ENCODE data around the gene ARHGEF10L.
A peak's percentile ranks its signal among the peaks of the same experiment; 100 is the strongest.
"Not testable (repeated sequence)": the region's sequence is repeated elsewhere in the genome, so short reads cannot be mapped to it uniquely, and the experiment has no call there.

ARHGEF10L gene

DNA sequence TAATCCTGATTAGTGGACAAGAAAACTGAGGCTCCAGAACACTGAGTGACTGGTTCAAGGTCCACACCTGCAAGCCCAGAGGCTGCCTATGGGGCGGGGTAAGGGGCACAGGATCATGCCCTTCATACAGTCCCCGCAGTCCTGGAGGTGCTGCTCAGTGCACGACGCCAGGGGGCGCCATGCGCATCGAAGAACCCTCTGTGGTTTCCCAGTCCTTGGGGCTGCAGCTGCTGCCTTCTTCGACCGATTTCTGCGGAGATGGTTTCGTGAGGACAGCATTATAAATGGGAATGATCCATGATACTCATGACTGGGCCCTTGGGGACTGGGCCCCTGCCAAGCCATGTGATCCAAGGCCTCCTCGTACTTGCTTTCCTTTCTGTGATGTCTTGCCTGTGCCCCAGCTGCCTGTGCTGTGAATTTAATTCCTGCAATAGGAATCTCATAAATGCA lies 37.1 kb upstream of the ARHGEF10L start:
- DNase-seq (ENCODE audit: low read depth, low spot score): peak; percentile 57
- POLR2A ChIA-PET: interaction anchor here (1.0 kb wide), 2 partner anchors 52 to 104 kb away, joined by 3 to 4 read pairs; no protein-coding TSS in a partner anchor
- TF ChIP-seq, protein P1, sequence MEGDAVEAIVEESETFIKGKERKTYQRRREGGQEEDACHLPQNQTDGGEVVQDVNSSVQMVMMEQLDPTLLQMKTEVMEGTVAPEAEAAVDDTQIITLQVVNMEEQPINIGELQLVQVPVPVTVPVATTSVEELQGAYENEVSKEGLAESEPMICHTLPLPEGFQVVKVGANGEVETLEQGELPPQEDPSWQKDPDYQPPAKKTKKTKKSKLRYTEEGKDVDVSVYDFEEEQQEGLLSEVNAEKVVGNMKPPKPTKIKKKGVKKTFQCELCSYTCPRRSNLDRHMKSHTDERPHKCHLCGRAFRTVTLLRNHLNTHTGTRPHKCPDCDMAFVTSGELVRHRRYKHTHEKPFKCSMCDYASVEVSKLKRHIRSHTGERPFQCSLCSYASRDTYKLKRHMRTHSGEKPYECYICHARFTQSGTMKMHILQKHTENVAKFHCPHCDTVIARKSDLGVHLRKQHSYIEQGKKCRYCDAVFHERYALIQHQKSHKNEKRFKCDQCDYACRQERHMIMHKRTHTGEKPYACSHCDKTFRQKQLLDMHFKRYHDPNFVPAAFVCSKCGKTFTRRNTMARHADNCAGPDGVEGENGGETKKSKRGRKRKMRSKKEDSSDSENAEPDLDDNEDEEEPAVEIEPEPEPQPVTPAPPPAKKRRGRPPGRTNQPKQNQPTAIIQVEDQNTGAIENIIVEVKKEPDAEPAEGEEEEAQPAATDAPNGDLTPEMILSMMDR (IDR thresholded peaks at IDR 0.05; ENCODE audit: insufficient read depth, low read length, missing control alignments): peak; percentile 96
- CTCF ChIA-PET: interaction anchor here (0.6 to 29.3 kb wide), 46 partner anchors 8 to 324 kb away, joined by 3 to 1054 read pairs (median 4); no protein-coding TSS in a partner anchor
- H3K4me3 ChIP-seq (ENCODE audit: low read depth, low read length): no peak overlapping the region

DNA sequence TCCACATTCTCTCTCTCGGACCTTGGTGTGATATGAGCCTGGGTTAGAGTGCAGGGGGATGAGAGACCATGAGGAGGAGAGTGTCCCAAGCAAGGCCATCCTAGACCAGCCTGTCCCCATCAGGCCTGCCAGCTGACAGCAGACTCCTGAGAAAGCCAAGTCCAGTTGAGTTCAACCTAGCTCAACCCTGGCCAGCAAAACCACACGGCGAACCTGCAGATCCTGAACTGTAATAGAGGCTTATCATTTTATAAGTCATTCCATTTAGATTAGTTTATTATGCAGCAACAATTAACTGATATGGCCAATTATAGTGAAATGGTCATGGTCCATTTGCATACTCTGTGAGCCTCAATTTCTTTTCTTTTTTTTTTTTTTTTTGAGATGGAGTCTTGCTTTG lies 36.4 kb upstream of the ARHGEF10L start:
- TF ChIP-seq, protein P1 (IDR thresholded peaks at IDR 0.05; ENCODE audit: insufficient read depth, low read length, missing control alignments): no peak
- POLR2A ChIA-PET: interaction anchor here (0.7 kb wide), 1 partner anchor 80 kb away, joined by 4 read pairs; no protein-coding TSS in a partner anchor
- no peak overlapping the region for H3K4me3 ChIP-seq (ENCODE audit: low read depth, low read length)
- CTCF ChIA-PET: interaction anchor here (0.9 to 29.3 kb wide), 30 partner anchors 8 to 323 kb away, joined by 3 to 1054 read pairs (median 5); no protein-coding TSS in a partner anchor
- no peak for DNase-seq (ENCODE audit: low read depth, low spot score)

DNA sequence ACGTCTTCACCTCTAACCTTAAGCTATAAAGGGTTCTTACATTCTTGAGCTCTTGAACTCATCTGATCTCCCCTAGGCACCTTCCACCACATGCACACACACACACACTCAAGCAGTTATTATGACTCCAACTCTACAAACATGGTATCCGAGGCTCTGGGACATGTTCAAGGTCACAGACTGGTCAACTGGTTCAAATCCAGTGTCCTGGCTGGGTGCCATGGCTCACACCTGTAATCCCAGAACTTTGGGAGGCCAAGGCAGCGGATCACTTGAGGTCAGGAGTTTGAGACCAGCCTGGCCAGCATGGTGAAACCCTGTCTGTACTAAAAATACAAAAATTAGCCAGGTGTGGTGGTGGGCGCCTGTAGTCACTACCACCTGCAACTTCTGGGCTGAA lies 32.3 kb upstream of the ARHGEF10L start:
- POLR2A ChIA-PET; DNase-seq (ENCODE audit: low read depth, low spot score); H3K4me3 ChIP-seq (ENCODE audit: low read depth, low read length): not testable (repeated sequence)
- CTCF ChIA-PET: interaction anchor here (0.7 to 29.3 kb wide), 7 partner anchors 12 to 147 kb away, joined by 3 to 1054 read pairs (median 3); partner anchors contain the start of gene ARHGEF10L

DNA sequence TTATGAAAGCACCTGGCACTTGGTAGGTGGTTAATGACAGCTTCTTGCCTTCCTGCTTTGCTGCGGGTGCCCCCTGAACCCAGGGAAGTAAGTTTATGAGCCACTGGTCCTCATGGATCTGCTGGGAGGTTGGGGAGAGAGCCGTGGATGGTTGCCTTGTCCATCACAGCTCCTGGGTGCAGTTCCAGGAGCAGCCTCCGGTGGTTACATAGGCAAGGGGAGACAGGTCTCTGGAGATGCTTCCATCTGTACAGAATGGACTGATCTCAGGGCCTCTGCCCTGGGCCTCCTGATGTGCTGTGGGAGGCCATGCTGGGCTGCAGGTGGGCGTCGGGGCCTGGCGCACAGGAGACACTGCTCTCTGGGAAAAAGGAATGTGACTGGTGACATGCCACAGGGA lies 31.6 kb upstream of the ARHGEF10L start:
- no peak overlapping the region for H3K4me3 ChIP-seq (ENCODE audit: low read depth, low read length)
- ChIA-PET POLR2A (no interaction called here), CTCF (interaction anchor here (0.7 to 29.3 kb wide), 6 partner anchors 12 to 147 kb away, joined by 3 to 1054 read pairs (median 3); partner anchors contain the start of gene ARHGEF10L)
- no peak for DNase-seq (ENCODE audit: low read depth, low spot score)
- TF ChIP-seq, protein P1 (IDR thresholded peaks at IDR 0.05; ENCODE audit: insufficient read depth, low read length, missing control alignments): no peak

DNA sequence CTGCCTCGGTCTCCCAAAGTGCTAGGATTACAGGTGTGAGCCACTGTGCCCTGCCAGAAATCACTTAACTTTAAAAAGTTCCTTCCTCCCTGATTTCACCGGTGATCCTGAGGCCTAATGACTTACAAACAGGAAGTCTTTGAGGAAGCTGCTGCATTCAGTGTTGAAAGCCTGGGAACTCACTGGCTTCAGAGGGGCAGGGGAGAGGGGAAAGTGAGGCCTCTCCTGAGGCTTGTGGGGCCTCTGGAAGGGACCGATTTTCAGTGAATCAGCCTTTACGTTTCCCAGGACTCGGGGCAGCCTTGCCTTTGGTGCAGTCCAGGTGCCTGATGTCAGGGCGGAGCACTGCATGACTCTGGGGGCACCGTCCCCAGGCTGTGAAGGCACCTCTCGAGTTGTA lies 30.1 kb upstream of the ARHGEF10L start:
- DNase-seq (ENCODE audit: low read depth, low spot score): no peak
- TF ChIP-seq, protein P1 (IDR thresholded peaks at IDR 0.05; ENCODE audit: insufficient read depth, low read length, missing control alignments): no peak
- ChIA-PET CTCF (interaction anchor here (1.0 to 29.3 kb wide), 2 partner anchors 15 to 91 kb away, joined by 3 to 1054 read pairs; no protein-coding TSS in a partner anchor), POLR2A (no interaction called here)
- no peak overlapping the region for H3K4me3 ChIP-seq (ENCODE audit: low read depth, low read length)

DNA sequence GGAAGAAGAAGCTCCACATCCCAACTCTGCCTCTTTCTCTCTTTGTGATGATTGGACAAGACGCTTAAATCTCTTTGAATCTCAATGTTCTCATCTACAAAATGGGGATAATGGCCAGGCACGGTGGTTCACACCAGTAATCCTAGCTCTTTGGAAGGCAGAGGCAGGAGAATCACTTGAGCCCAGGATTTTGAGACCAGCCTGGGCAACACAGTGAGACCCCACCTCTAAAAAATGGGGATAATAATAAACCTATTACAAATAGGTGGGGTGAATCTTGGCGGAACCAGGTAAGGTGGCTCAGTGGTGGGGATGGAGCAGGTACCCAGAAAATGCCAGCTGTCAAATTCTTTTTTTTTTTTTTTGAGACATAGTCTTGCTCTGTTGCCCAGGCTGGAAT lies 29.4 kb upstream of the ARHGEF10L start:
- CTCF ChIA-PET: interaction anchor here (0.9 to 29.3 kb wide), 3 partner anchors 8 to 91 kb away, joined by 3 to 1054 read pairs (median 18); no protein-coding TSS in a partner anchor
- no peak for DNase-seq (ENCODE audit: low read depth, low spot score)
- TF ChIP-seq, protein P1 (IDR thresholded peaks at IDR 0.05; ENCODE audit: insufficient read depth, low read length, missing control alignments): no peak
- POLR2A ChIA-PET: no interaction called here
- no peak overlapping the region for H3K4me3 ChIP-seq (ENCODE audit: low read depth, low read length)

All from AG04449 (cell line).